GM21526 (cell line): Measurements from ENCODE around the gene ZNF683.
"Not testable (repeated sequence)": the region's sequence is repeated elsewhere in the genome, so short reads cannot be mapped to it uniquely, and the experiment has no call there.

ENCODE experiments used
- ATAC-seq: cut with Tn5 transposase; IDR thresholded peaks from one replicate; pipeline ENCODE4 v1.9.1; 2021; ENCODE audit warnings: moderate library complexity; ENCODE audit not compliant: unreplicated experiment, low FRiP score

The ZNF683 gene

DNA sequence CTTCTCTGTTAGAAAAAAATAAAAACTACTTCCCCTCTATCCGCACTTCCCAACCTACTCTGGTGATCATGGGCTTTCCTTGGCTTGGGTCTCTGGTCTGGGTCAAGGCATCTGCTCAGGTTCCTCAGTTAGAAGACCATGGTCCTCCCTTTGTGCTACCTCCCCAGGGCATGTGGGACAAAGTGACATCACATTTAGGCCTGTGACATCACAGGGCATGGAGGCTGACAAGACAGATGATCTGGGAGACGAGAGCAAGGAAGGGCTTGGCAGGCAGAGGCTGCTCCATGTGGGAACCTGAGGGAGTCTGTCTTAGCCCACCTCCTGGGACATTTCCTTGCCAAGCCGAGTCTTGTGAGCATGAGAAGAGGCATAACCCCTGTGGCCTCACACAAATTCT is at the start of gene ZNF683:
Gene ZNF683, minus strand, starts transcription at position 140 of the 400 bp plus-strand sequence. CDS start 4,179 bp downstream, outside the sequence.
- not testable (repeated sequence) for ATAC-seq

DNA sequence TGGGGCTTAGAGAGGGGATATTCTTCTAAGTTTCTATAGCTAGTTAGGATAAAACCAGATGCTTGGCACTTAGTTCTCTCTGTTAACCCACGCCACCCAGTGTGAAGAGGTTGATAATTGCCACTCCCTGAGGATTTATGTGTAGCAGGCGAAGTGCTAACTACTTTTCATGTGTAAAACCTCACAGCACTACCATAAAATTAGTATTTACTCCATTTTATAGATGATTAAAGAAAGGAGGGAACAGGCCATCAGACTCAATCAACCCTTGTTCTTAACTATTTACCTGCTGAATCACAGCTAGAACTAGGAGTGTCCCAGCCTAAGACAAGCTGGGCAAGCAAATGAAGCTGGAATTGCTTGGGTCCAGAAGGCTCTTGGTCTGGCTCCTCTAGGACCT is 46.9 kb upstream of the ZNF683 start:
- ATAC-seq: no peak

DNA sequence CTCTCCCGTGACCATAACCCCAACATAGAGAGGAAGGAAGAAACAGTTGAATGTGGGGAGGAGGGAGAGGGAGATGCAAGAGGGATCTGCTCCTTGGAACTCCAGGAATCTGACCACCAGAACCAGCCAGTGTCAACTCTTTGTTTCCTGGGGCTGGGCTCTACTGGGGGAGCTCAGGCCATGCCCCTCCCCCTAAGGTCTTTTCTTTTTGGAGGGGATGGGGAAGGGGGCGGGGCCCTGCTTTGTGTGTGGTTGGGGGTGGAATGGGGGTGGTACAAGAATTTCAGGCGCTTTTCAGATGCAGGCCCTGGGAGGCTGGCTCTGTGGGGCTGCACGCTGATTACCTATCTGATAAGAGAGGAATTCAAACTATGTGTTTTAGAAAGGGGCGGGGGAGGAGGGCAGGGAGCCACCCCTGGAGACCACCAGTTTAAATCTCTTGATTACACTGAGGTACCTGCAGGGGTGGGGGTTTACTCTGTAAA is 46.4 kb upstream of the ZNF683 start:
- ATAC-seq: no peak

DNA sequence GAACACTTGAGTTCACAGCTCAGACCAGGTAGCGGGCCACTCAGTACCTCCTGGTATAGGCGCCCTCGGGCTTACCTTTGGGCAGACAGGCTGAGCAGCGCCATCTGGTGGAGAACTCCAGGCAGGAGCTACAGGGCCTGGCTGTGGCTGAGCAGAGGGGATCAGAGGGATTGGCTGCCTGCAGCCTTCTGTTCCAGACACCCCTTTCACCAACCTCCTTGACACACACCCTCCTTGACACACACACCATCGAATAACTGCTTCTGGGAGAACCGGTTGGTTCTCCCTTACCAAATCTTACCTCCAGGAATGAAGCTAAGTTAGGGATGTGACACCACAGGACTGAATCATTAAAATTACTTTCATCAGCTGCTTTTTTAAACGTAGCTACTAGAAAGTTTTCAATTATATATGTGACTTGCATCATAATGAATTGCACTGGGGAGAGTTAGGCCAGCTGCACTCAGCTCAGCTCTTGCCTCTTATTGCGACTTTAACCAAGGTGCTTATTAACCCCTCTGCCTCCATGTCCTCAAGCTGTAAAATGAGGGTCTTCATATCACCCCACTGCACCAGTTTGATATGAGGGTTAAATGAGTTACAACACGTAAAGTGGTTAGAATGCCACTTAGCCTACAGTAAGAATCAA is 44.7 kb upstream of the ZNF683 start:
- no peak for ATAC-seq

DNA sequence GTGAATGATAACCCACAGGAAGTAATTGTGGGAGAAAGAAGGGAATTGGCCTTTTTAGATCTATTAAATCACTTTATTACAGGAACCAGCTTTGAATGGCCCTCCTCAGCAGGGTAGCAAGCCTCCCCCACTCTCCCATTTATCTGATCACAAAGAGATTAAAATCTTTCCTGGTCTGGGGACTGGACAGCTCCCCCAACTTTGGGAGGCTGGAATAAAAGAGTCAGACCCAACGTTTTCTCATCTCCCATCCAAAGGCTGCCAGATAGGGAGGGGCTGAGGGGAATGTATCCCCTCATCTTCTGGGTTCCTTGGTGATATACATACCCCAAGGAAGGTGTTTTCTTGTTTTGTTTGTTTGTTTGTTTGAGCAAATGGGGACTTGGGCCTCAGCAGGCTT is 40.5 kb upstream of the ZNF683 start:
- no peak for ATAC-seq

DNA sequence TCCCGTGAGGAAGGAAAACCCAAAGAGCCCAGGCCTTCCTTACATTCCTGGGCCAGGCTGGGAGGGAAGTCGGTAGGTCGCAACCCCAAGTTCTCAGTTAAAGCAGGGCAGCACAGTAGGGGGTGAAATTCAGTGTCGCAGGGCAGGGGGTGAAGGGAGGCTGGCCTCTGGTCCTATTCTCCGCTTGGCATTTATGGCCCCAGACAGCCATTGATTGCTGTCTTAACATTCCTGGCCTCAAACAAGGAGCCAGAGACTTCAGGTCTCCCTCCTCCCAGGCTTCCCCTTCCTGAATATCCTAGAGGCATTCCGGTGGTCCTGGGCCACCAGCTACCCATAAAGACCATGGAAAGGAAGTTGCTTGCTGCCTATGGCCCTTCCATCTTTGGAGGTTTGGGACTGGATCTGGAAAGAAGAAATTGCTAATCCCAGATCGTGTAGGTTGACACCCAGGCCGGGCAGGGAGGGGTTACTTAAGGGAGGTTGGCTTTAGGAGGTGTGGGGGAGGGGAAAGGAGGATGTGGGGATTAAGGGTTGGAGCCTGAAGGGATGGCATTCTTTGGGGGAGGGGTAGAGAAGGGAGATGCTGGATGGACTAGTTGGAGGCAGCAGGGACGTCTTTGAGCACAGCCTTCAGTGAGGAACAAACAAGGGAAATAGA is 39.8 kb upstream of the ZNF683 start:
- ATAC-seq: no peak

DNA sequence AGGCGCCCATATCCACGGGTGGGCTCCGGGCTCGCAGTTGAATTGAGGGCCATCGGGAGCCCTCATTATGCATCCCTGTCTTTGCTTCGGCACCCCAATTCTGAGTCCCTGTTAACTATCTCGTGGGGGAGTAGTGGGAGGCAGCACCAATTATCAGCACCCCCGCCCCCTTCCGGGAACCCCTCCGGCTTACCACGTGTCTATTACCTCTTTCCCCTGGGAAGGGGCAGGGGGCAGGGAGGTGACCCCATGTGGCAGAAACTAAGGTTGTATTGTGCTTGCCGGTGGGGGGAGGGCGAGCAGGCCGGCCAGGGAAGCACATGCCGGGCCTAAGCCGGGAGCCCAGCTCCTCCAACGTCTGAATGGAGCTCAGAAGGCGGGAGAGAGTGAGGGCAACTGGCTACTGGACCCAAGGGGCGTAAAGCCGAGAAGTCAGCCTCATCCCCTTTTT is 39.1 kb upstream of the ZNF683 start:
- ATAC-seq: no peak

DNA sequence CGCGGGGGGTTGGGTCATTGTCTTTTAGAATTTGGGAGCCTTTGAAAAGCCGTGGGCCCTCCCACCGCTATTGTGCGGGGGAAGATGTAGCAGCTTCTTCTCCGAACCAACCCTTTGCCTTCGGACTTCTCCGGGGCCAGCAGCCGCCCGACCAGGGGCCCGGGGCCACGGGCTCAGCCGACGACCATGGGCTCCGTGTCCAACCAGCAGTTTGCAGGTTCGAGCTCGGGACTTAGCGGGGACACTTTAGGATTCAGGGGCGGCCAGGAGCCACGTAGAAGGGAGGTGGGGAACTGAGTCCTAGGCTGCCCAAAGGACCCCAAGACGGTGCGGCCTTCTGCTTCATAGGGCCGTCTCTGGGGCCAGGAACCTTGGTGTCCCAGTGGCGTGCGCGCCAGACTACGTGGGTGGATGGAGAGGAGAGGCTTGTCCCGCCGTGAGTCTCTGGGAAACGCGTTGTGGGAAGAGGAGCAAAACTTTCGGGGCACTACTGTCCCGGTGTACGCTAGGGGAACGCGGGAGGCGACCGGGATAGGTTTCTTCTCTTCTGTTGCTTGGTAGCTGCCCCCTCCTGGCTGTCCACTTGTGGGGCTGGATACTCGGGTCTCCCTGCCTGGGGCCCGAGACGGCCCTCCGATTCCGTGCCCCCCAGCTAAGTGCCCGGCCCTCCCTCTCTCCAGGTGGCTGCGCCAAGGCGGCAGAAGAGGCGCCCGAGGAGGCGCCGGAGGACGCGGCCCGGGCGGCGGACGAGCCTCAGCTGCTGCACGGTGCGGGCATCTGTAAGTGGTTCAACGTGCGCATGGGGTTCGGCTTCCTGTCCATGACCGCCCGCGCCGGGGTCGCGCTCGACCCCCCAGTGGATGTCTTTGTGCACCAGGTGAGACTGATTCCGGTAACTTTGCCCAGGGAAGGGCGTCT is 38.4 kb upstream of the ZNF683 start, which contains the start of gene LIN28A:
Gene LIN28A, plus strand, starts transcription at position 112 of the 918 bp plus-strand sequence. Its CDS starts 75 bp downstream, at position 187.
- ATAC-seq: no peak

DNA sequence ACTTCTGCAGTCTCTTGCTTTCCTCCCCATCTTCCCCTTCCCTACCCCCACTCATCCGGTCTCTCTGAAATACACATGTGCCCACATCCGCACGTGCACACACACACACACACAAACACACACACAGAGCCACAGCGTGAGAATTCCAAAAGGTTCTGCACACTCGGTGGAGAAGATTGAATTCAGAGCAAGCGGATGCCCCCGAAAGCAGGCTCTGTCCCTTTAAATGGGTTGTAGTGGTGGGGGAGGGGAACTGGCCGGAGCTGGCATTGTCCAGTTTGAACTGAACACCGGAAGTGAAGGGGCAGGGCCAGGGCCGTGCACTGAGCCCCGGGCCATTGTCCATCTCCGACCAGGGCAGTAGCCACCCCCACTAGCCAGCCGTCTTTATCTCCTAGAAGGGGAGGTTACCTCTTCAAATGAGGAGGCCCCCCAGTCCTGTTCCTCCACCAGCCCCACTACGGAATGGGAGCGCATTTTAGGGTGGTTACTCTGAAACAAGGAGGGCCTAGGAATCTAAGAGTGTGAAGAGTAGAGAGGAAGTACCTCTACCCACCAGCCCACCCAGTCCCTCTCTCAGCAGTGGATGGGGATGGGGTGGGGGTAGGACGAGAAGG is 36.7 kb upstream of the ZNF683 start:
- no peak for ATAC-seq

DNA sequence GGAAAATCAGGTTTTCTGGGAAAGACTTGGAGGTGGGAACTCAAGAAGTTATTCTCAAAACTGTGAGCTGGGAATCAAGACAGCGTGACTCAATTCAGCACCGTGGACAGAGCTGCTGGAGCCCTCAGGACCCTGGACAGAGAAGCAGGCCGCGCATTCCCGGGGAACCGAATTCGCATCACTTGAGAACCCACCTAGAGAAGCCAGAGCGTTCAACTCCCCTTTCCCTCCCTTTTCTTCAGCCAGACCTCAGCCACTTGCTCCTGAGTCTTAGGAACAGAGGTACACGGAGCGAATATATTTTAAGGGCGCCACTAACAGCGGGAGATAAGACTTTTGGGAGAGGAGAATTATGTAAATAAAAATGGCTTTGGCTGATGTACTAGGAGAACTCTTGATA is 36.1 kb upstream of the ZNF683 start:
- no peak for ATAC-seq

DNA sequence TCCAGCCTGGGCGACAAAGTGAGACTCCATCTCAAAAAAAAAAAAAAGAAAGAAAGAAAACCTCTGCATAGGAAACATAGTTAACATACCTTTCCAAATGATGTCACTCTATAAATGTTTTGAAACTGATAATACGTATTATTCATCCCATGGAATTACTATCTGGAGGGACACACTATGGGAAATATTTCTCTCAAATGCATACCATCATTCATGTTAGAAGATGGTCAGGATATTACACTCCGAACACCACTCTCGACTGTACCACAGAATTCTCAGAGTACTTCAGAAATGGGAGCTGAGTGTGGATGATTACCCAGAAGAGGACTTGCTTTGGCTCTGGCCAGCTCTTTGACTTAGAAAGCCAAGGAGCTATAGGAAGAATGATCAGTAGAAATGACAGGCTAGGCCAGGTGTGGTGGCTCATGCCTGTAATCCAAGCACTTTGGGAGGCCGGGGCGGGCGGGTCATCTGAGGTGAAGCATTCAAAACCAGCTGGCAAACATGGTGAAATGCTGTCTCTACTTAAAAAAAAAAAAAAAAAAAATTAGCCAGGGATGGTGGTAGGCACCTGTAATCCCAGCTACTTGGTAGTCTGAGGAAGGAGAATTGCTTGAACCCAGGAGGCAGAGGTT is 32.8 kb upstream of the ZNF683 start:
- no peak for ATAC-seq

DNA sequence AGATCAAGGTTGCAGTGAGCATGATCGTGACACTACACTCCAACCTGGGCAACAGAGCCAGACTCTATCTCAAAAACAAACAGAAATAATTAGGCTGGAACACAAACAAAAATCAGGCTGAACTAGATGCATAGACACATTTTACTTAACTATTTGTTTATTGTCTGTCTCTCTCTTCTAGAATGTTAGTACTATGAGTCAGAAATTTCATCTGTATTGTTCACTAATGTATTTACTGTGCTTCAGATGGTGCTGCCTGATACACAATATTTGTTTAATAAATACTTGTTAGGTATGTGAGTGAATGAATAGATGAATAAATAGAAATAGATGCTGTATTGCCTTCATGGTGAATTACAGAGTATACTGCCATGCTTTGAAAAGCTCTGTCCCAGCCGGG is 32.1 kb upstream of the ZNF683 start:
- no peak for ATAC-seq

DNA sequence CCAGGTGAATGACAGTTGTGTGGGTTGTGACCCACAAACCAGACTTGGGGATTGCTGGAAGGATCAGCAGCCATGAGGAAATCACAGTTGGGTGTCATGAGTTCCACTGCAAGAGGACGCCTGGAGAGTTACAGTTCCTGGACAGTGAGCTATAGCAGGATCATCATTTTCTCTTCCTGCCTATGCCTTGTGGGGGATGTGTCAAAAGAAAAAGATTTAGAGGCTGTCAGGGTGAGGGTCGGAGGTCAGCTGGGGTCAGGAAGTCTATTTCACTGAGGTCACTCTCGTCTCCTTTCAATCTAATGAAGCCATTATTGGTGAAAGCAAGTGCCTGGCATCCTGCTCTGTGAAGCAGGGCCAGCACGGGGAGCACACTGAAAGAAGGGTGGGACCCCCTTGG is 31.1 kb upstream of the ZNF683 start:
- ATAC-seq: no peak

DNA sequence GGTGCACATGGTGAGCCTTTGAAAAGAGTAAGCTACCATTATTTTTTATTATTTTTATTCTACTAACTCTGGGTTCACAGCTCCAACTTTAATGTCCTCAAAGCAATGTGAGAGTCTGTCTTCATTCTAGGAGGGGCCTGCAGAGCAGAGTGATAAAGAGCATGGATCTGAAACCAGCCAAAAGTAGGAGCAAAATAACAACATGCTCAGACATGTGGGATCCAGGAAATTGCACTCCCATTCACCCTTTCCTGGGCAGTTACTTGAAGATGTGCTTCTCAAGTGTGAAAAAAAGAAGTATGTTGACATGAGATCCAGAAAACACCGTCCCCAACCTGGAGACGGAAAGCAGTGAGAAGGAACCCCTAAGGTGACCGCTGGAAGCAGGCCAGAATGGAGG is 29.3 kb upstream of the ZNF683 start:
- ATAC-seq: no peak

DNA sequence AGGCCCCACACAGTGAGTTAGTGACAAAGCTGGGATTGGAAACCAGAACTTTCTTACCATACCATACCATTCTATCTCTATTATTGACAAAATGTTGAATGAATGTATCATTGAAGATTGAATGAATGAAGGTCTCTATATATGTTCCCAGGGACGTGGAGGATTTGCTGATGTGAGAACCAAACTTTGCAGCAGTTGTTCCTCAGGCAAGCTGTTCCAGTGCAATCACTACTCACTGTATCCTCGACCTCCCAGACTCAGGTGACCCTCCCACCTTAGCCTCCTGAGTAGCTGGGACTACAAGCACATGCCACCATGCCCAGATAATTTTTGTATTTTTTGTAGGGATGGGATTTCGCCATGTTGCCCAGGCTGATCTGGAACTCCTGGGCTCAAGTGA is 26.5 kb upstream of the ZNF683 start:
- no peak for ATAC-seq

DNA sequence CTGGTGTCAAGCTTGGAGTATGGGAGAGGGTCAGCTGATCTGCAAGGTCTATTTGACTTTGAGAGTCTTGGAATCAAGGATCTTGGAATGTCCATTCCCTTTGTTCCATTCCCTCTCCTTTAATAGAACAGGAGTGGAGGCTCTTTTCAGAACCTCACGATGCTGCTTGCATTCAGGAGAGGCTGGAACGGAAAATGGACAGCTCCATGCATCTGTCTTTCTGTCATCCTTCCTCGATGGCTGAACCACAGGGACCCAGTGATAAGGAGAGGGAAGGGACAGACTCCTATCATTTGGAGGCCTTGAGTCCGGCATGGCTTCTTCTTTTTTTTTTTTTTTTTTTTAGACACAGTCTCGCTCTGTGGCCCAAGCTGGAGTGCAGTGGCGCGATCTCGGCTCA is 23.2 kb upstream of the ZNF683 start:
- no peak for ATAC-seq

DNA sequence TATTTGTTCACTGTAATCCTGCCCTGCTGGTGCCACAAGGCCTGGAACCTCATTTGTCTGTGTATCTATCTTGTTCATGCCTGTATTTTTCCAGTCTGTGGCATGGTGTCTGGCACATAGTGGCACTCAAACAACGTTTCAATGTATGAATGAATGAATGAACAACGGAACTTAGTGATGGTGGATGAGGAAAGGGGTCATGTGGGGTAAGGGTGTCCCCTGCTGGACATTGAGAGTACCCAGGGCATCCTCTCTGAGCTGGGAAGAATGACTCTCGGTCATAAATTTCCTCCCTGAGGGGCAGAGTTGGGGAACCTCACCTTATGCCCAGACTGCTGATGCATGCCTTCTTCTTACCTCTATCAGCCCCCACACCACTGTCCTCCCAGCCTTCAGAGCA is 18.9 kb upstream of the ZNF683 start:
- ATAC-seq: no peak

DNA sequence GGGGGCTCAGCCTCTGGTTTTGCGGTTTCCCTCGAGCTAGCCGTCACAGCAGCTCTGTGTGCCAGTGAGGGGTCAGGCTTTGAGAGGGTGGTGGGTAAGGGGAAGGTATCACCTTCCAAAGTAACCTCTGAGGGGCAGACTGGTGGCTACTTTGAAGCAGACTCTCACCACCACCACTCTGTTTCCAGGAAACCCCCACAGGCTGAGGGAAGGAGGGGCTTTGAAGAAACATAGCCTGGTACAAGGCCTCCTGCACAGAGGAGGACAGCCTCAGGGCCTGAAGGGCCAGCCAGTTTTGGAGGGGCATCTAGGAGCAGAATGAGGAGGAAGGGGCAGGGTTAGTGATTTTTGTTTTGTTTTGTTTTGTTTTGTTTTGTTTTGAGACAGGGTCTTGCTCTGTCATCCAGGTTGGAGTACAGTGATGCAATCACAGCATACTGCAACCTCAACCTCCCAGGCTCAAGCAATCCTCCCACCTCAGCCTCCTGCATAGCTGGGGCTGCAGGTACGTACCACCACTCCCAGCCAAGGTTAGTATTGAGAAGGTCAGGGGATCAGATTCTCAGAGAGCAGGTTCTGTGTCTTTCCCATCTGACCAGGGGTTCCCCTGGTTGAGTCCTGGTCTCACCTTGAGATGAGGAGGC is 17.2 kb upstream of the ZNF683 start:
- no peak for ATAC-seq

DNA sequence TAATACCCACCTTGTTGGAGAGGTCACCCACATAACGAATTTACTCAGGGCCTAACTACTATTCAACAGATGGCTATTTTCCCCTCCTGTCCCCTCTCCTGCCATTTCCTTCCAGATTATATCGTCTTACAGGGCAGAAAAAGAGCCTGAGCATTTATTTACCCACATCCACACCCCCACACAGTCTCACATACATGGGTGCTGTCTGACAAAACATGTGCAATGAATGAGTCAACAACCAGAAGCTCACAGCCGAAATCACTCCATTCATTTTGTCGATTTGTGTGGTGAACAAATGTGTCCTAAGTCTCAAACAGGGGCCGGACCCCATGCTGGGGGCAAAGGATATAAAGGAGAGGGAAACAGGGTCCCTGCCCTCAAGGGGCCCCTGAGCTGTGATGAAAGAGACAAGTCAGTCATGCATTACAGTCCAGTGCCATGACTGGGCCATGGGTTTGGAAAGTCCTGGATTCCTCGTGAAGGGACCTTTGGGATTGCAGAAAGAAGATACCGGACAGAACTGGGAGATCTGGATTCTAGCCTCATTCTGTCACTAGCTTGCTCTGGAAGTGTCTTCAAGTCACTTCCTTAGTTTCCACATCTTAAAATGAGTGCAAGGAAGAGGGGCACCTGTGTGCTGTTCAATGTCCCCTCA is 16.4 kb upstream of the ZNF683 start:
- ATAC-seq: no peak
